GM18868 (cell line): ENCODE measurements around the gene ZBTB7C.

ENCODE experiments used
- ATAC-seq: cut with Tn5 transposase; IDR thresholded peaks from one replicate; pipeline ENCODE4 v1.9.1; 2021; ENCODE audit warnings: mild to moderate bottlenecking, moderate library complexity; ENCODE audit not compliant: unreplicated experiment

ZBTB7C gene

GRCh38 chr18:48326901-48327675 is 82.1 kb downstream of the ZBTB7C start:
- ATAC-seq, result no peak

GRCh38 chr18:48325115-48325665 is 84.0 kb downstream of the ZBTB7C start:
- ATAC-seq, result no peak

- no peak for ATAC-seq
Measured at GRCh38 chr18:48324651-48325050, 84.5 kb downstream of the ZBTB7C start.

- ATAC-seq, result no peak
Measured at GRCh38 chr18:48323151-48323550, 86.0 kb downstream of the ZBTB7C start.

GRCh38 chr18:48321536-48321935 is 87.6 kb downstream of the ZBTB7C start:
- no peak for ATAC-seq

GRCh38 chr18:48321121-48321520 is 88.1 kb downstream of the ZBTB7C start:
- ATAC-seq, result no peak

GRCh38 chr18:48320639-48320945 is 88.6 kb downstream of the ZBTB7C start:
- no peak for ATAC-seq

GRCh38 chr18:48319801-48320638 is 89.2 kb downstream of the ZBTB7C start:
- ATAC-seq, result no peak

GRCh38 chr18:48318436-48318835 is 90.7 kb downstream of the ZBTB7C start:
- ATAC-seq, result no peak

- no peak for ATAC-seq
Measured at GRCh38 chr18:48317781-48318381, 91.3 kb downstream of the ZBTB7C start.

GRCh38 chr18:48316177-48316576 is 93.0 kb downstream of the ZBTB7C start:
- ATAC-seq, result no peak

- ATAC-seq, result no peak
Measured at GRCh38 chr18:48314690-48315089, 94.5 kb downstream of the ZBTB7C start.

- ATAC-seq, result no peak
Measured at GRCh38 chr18:48313792-48314191, 95.4 kb downstream of the ZBTB7C start.

- no peak for ATAC-seq
Measured at GRCh38 chr18:48312066-48312465, 97.1 kb downstream of the ZBTB7C start.

GRCh38 chr18:48310999-48311398 is 98.2 kb downstream of the ZBTB7C start:
- no peak for ATAC-seq

GRCh38 chr18:48310353-48310752 is 98.8 kb downstream of the ZBTB7C start:
- no peak for ATAC-seq

GRCh38 chr18:48308755-48309575 is 100.2 kb downstream of the ZBTB7C start:
- no peak for ATAC-seq

- ATAC-seq, result no peak
Measured at GRCh38 chr18:48308027-48308635, 101.1 kb downstream of the ZBTB7C start.

GRCh38 chr18:48306838-48307237 is 102.3 kb downstream of the ZBTB7C start:
- no peak for ATAC-seq
